Liver (tissue), 9 donors: ENCODE data around the gene MROH2B. TPM values are rescaled to one million over a fixed set of nuclear protein-coding genes. Genes with fewer than 3 reads are reported as not detected.
A peak's percentile ranks its signal among the peaks of the same experiment; 100 is the strongest.

ENCODE experiments used
- DNase-seq: peaks from one replicate; pipeline ENCODE4 v3.0.0-alpha.2; 2017; ENCODE audit warnings: low spot score
- H3K27ac ChIP-seq, 2 donors: one replicate each; pipeline ENCODE4 v1.7.0; 2013; ENCODE audit warnings: inconsistent platforms in 2 of 2, low read length in 2 of 2, control low read depth in 1 of 2, low read depth in 1 of 2, mild to moderate bottlenecking in 1 of 2
- H3K27me3 ChIP-seq, 4 donors: one replicate each; pipeline versions ENCODE4 v1.6.1 to v1.7.0; 2013; ENCODE audit warnings: low read length in 3 of 4, inconsistent platforms in 1 of 4, mild to moderate bottlenecking in 1 of 4, moderate library complexity in 1 of 4; ENCODE audit not compliant: control insufficient read depth in 4 of 4, insufficient read depth in 4 of 4
- H3K36me3 ChIP-seq, 4 donors: one replicate each; pipeline versions ENCODE4 v1.6.1 to v1.7.0; 2013; ENCODE audit warnings: low read length in 3 of 4, mild to moderate bottlenecking in 3 of 4, low read depth in 1 of 4, moderate library complexity in 1 of 4; ENCODE audit not compliant: control insufficient read depth in 4 of 4, insufficient read depth in 3 of 4
- H3K4me1 ChIP-seq, 4 donors: one replicate each; pipeline versions ENCODE4 v1.6.1 to v1.7.0; 2013; ENCODE audit warnings: low read length in 3 of 4, mild to moderate bottlenecking in 3 of 4, moderate library complexity in 1 of 4; ENCODE audit not compliant: control insufficient read depth in 4 of 4, insufficient read depth in 4 of 4
- H3K4me3 ChIP-seq, 3 donors: one replicate each; pipeline versions ENCODE4 v1.6.1 to v1.7.0; 2013; ENCODE audit warnings: low read length in 3 of 3, control low read depth in 1 of 3, low read depth in 1 of 3, mild to moderate bottlenecking in 1 of 3
- H3K9ac ChIP-seq, 2 donors: one replicate each; pipeline ENCODE4 v1.7.0; 2013; ENCODE audit warnings: low read length in 2 of 2, mild to moderate bottlenecking in 2 of 2, moderate library complexity in 2 of 2, control low read depth in 1 of 2, low read depth in 1 of 2
- H3K9me3 ChIP-seq, 4 donors: one replicate each; pipeline versions ENCODE4 v1.6.1 to v1.7.0; 2013; ENCODE audit warnings: low read length in 3 of 4; ENCODE audit not compliant: control insufficient read depth in 4 of 4
- EGR1 ChIP-seq, 2 donors: IDR thresholded peaks; 2 replicates each; pipeline ENCODE4 v1.6.1; 2016 to 2018; ENCODE audit warnings: antibody characterized with exemption in 2 of 2, low read depth in 2 of 2
- FOXA1 ChIP-seq: IDR thresholded peaks from 2 replicates; pipeline ENCODE4 v1.6.1; 2016; ENCODE audit warnings: antibody characterized with exemption
- FOXA2 ChIP-seq: IDR thresholded peaks from 2 replicates; pipeline ENCODE4 v1.6.1; 2016; ENCODE audit warnings: antibody characterized with exemption
- GABPA ChIP-seq, 2 donors: IDR thresholded peaks in 1 of 2; conservative IDR thresholded peaks in 1 of 2; 2 replicates each; pipeline ENCODE4 v1.6.1; 2016; ENCODE audit warnings: antibody characterized with exemption in 2 of 2, mild to moderate bottlenecking in 1 of 2, moderate library complexity in 1 of 2
- HNF4A ChIP-seq, 2 donors: conservative IDR thresholded peaks; 2 replicates each; pipeline ENCODE4 v1.6.1; 2016; ENCODE audit warnings: antibody characterized with exemption in 2 of 2, mild to moderate bottlenecking in 2 of 2
- HNF4G ChIP-seq: IDR thresholded peaks from 2 replicates; pipeline ENCODE4 v1.6.1; 2016; ENCODE audit warnings: antibody characterized with exemption
- JUND ChIP-seq, 2 donors: IDR thresholded peaks; 2 replicates each; pipeline ENCODE4 v1.6.1; 2016; ENCODE audit warnings: antibody characterized with exemption in 2 of 2
- NR2F2 ChIP-seq: IDR thresholded peaks from 2 replicates; pipeline ENCODE4 v1.6.1; 2016; ENCODE audit warnings: antibody characterized with exemption
- RAD21 ChIP-seq, 2 donors: IDR thresholded peaks; 2 replicates each; pipeline ENCODE4 v1.6.1; 2016; ENCODE audit warnings: antibody characterized with exemption in 2 of 2, mild to moderate bottlenecking in 2 of 2
- RXRA ChIP-seq, 2 donors: IDR thresholded peaks; 2 replicates each; pipeline ENCODE4 v1.6.1; 2017 to 2018; ENCODE audit warnings: antibody characterized with exemption in 2 of 2, mild to moderate bottlenecking in 1 of 2
- SP1 ChIP-seq: IDR thresholded peaks from 2 replicates; pipeline ENCODE4 v1.6.1; 2018; ENCODE audit warnings: antibody characterized with exemption, mild to moderate bottlenecking
- TAF1 ChIP-seq: conservative IDR thresholded peaks from 2 replicates; pipeline ENCODE4 v1.6.1; 2016; ENCODE audit warnings: antibody characterized with exemption, mild to moderate bottlenecking
- YY1 ChIP-seq: IDR thresholded peaks from 2 replicates; pipeline ENCODE4 v1.6.1; 2016; ENCODE audit warnings: antibody characterized with exemption, mild to moderate bottlenecking
- WGBS: extraction: QIAGEN DNeasy Blood & Tissue Kit; methylation state at CpG from one replicate; pipeline ENCODE4 v1.1.7; 2013; 5-methylcytosine and 5-hydroxymethylcytosine counted together
- polyA plus RNA-seq, 2 donors: library from polyadenylated mRNA; stranded (reverse) in 1 of 2; unstranded in 1 of 2; fragments of 200-250 nt in 1 of 2; fragments of >200 nt in 1 of 2; fragmentation: Nextera tagmentation in 1 of 2; extraction: Ambion mirVana in 1 of 2; gene quantifications; one replicate each; pipeline versions ENCODE4 v1.2.1 to v1.2.3, GENCODE V29; 2013 to 2015
- total RNA-seq, 2 donors: library from RNA; depleted of rRNA; stranded (reverse); fragments of >200 nt; gene quantifications; one replicate each; pipeline ENCODE4 v1.2.3, GENCODE V29; 2014
- TF ChIP-seq, protein P1 (sequence below): fragments of 150-350 bp; IDR thresholded peaks from 2 replicates; pipeline ENCODE4 v1.5.1; 2017; ENCODE audit warnings: improper control_type of control experiment, low read depth, low read length; ENCODE audit not compliant: missing input control
- TF ChIP-seq, protein P2 (sequence below): IDR thresholded peaks from 2 replicates; pipeline ENCODE4 v1.6.1; 2016; ENCODE audit warnings: antibody characterized with exemption
- TF ChIP-seq, protein P3 (sequence below): IDR thresholded peaks from 2 replicates; pipeline ENCODE4 v1.6.1; 2016; ENCODE audit warnings: antibody characterized with exemption
- TF ChIP-seq, protein P4 (sequence below): IDR thresholded peaks from 2 replicates; pipeline ENCODE4 v1.6.1; 2016; ENCODE audit warnings: antibody characterized with exemption, mild to moderate bottlenecking
- TF ChIP-seq, protein P5 (sequence below): IDR thresholded peaks from 2 replicates; pipeline ENCODE4 v1.6.1; 2016; ENCODE audit warnings: antibody characterized with exemption
- donor health status: healthy.
- donor health status: healthy.
- donor health status: healthy.
- donor health status: healthy.
- donor health status: healthy.

Gene MROH2B
- total and polyA plus RNA-seq, 4 donors: under 0.01 to 0.46 (median 0.06) TPM; not detected in 1

DNA sequence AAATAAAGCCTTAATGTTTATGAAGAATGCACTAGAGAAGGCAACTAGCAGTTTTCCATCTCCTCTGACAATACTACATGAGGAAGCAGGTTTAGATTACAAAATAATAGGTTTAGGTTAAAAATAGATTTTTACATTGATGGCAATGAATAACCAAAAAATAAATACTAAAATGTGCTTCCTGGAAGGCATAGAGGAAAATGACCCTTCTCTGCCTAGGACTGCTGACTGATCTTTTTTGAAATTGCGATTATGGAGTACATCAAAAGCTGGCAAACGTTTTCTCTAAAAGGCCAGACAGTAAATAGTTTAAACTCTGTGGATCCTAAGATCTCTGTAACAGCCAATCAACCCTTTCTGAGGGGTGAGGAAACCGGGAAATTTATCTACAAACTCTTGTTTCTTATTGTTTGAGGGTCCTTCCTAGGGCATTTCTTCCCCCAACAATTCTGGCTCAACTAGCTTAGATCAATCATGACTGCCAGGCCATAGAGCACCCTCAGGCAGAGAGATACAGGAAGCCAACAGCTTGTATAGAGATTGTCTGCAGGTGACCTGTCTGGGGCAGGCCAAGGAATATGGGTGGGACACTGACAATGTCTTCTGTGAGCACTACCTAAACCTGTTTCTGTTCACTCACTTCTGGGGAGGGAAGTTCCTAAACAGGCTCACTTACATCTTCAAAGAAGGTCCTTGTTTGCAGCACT is 67.3 kb downstream of the MROH2B start (continued):
- TF ChIP-seq, protein P1, sequence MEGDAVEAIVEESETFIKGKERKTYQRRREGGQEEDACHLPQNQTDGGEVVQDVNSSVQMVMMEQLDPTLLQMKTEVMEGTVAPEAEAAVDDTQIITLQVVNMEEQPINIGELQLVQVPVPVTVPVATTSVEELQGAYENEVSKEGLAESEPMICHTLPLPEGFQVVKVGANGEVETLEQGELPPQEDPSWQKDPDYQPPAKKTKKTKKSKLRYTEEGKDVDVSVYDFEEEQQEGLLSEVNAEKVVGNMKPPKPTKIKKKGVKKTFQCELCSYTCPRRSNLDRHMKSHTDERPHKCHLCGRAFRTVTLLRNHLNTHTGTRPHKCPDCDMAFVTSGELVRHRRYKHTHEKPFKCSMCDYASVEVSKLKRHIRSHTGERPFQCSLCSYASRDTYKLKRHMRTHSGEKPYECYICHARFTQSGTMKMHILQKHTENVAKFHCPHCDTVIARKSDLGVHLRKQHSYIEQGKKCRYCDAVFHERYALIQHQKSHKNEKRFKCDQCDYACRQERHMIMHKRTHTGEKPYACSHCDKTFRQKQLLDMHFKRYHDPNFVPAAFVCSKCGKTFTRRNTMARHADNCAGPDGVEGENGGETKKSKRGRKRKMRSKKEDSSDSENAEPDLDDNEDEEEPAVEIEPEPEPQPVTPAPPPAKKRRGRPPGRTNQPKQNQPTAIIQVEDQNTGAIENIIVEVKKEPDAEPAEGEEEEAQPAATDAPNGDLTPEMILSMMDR: no peak
- TF ChIP-seq, protein P2, sequence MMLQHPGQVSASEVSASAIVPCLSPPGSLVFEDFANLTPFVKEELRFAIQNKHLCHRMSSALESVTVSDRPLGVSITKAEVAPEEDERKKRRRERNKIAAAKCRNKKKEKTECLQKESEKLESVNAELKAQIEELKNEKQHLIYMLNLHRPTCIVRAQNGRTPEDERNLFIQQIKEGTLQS: no peak

DNA sequence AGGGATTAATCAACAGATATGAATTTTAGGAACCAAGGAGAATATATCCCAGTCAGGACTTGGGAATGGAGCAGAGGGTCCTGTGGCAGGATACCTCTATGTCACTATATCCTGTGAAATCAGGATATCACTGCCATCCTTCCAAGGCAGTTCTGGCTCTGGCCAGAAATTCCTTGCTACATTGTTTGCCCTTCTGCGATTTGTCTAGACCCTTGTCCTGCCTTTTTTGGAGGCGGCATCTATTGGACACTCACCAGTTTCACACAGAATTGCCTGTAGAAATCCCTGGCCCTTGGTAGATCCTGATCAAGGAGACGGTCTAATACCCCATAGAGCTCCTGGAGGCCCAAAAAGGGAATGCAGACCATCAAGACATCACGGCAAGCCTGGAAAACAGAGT is 71.2 kb downstream of the MROH2B start:
- H3K9me3 ChIP-seq: no peaks in the 10 kb centered on the region
- no peak for TF ChIP-seq RAD21 (IDR thresholded peaks at IDR 0.05)
- no peak for TF ChIP-seq GABPA (IDR thresholded peaks at IDR 0.05 in 1 of 2, conservative IDR thresholded peaks at IDR 0.05 in 1 of 2)
- no peak for TF ChIP-seq SP1
- no peak for TF ChIP-seq RXRA (IDR thresholded peaks at IDR 0.05)
- no peak for TF ChIP-seq FOXA2
- TF ChIP-seq FOXA1: no peak
- no peak for TF ChIP-seq EGR1 (IDR thresholded peaks at IDR 0.05; ENCODE audit: low read depth in 2 of 2)
- TF ChIP-seq, protein P3, sequence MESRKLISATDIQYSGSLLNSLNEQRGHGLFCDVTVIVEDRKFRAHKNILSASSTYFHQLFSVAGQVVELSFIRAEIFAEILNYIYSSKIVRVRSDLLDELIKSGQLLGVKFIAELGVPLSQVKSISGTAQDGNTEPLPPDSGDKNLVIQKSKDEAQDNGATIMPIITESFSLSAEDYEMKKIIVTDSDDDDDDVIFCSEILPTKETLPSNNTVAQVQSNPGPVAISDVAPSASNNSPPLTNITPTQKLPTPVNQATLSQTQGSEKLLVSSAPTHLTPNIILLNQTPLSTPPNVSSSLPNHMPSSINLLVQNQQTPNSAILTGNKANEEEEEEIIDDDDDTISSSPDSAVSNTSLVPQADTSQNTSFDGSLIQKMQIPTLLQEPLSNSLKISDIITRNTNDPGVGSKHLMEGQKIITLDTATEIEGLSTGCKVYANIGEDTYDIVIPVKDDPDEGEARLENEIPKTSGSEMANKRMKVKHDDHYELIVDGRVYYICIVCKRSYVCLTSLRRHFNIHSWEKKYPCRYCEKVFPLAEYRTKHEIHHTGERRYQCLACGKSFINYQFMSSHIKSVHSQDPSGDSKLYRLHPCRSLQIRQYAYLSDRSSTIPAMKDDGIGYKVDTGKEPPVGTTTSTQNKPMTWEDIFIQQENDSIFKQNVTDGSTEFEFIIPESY: no peak
- TF ChIP-seq NR2F2: no peak
- TF ChIP-seq, protein P1: no peak
- TF ChIP-seq JUND (IDR thresholded peaks at IDR 0.05): no peak
- no peak for TF ChIP-seq HNF4A (conservative IDR thresholded peaks at IDR 0.05)
- TF ChIP-seq, protein P4, sequence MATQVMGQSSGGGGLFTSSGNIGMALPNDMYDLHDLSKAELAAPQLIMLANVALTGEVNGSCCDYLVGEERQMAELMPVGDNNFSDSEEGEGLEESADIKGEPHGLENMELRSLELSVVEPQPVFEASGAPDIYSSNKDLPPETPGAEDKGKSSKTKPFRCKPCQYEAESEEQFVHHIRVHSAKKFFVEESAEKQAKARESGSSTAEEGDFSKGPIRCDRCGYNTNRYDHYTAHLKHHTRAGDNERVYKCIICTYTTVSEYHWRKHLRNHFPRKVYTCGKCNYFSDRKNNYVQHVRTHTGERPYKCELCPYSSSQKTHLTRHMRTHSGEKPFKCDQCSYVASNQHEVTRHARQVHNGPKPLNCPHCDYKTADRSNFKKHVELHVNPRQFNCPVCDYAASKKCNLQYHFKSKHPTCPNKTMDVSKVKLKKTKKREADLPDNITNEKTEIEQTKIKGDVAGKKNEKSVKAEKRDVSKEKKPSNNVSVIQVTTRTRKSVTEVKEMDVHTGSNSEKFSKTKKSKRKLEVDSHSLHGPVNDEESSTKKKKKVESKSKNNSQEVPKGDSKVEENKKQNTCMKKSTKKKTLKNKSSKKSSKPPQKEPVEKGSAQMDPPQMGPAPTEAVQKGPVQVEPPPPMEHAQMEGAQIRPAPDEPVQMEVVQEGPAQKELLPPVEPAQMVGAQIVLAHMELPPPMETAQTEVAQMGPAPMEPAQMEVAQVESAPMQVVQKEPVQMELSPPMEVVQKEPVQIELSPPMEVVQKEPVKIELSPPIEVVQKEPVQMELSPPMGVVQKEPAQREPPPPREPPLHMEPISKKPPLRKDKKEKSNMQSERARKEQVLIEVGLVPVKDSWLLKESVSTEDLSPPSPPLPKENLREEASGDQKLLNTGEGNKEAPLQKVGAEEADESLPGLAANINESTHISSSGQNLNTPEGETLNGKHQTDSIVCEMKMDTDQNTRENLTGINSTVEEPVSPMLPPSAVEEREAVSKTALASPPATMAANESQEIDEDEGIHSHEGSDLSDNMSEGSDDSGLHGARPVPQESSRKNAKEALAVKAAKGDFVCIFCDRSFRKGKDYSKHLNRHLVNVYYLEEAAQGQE: no peak
- TF ChIP-seq, protein P5, sequence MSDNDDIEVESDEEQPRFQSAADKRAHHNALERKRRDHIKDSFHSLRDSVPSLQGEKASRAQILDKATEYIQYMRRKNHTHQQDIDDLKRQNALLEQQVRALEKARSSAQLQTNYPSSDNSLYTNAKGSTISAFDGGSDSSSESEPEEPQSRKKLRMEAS: no peak
- TF ChIP-seq, protein P2: no peak
- TF ChIP-seq HNF4G: no peak
- TF ChIP-seq TAF1: no peak
- TF ChIP-seq YY1: no peak
- no peaks in the 10 kb centered on the region for H3K27me3 ChIP-seq
- DNase-seq: no peak
- no peaks in the 10 kb centered on the region for H3K36me3 ChIP-seq
- no peak overlapping the region for H3K9ac ChIP-seq
- peaks cover 2 to 41% (median 21%) of the 10 kb centered on the region in 4 donors for H3K4me1 ChIP-seq
- 86% methylated on average over 4 of the region's 4 CpGs for WGBS
- peak overlapping the region in 1 of 2 donors; percentile 58 for H3K27ac ChIP-seq
- no peak overlapping the region for H3K4me3 ChIP-seq
